ENCODE measurements around the gene LILRB1. TPM values are rescaled to one million over a fixed set of nuclear protein-coding genes. Genes with fewer than 3 reads are reported as not detected.

Gene LILRB1
- total RNA-seq, 3 donors from 2014 or later (not counting 1 experiment from before 2014, with no cell fraction given), result 18.4 to 44.4 (median 38.5) TPM

DNA sequence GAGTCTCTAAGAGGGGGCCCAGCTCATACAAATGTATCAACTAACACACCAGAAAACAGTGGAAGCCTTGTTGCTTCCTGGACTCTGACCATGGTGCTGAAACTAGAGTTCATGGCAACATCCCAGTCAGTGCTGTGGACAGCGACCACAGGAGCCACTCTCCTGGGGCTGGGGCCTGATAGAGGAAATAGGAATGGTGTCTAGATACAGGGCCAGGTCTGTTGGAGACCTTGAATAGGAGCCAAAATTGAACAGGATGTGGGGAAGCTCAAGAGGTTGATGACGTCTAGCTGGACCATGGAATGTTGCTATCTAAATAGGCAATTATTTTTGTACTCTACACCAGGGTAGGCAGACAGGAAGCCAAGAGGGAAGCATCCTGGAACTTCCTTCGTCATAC lies 54.2 kb downstream of the LILRB1 start:
- Histone ChIP-seq H3K9me3 (ENCODE audit: control insufficient read depth, insufficient read depth, low read length) (no peaks in the 10 kb centered on the region), H3K36me3 (ENCODE audit: control insufficient read depth, insufficient read depth, low read length) (no peaks in the 10 kb centered on the region), H3K4me3 (ENCODE audit: low read length) (no peak overlapping the region), H3K27me3 (ENCODE audit: control insufficient read depth, insufficient read depth, low read length) (peaks cover 3% of the 10 kb centered on the region), H3K27ac (ENCODE audit: low read length) (no peak overlapping the region), H3K4me1 (ENCODE audit: control insufficient read depth, insufficient read depth, low read length) (no peaks in the 10 kb centered on the region)
- Mint-ChIP-seq H3K9me3 (no peaks in the 10 kb centered on the region), H3K4me3 (no peak overlapping the region), H3K36me3 (no peaks in the 10 kb centered on the region), H3K4me1 (no peaks in the 10 kb centered on the region), H3K27me3 (ENCODE audit: low read depth in 2 of 2) (peaks cover 34 to 65% of the 10 kb centered on the region in 2 donors), H3K27ac (no peak overlapping the region)
- ATAC-seq (peak in 2 of 3 donors; percentile 84 to 97), DNase-seq (peak in 1 of 2 donors; percentile 32)
- intact Hi-C loops (cut with micrococcal nuclease), result no loop called here
- TF ChIP-seq, protein P1, sequence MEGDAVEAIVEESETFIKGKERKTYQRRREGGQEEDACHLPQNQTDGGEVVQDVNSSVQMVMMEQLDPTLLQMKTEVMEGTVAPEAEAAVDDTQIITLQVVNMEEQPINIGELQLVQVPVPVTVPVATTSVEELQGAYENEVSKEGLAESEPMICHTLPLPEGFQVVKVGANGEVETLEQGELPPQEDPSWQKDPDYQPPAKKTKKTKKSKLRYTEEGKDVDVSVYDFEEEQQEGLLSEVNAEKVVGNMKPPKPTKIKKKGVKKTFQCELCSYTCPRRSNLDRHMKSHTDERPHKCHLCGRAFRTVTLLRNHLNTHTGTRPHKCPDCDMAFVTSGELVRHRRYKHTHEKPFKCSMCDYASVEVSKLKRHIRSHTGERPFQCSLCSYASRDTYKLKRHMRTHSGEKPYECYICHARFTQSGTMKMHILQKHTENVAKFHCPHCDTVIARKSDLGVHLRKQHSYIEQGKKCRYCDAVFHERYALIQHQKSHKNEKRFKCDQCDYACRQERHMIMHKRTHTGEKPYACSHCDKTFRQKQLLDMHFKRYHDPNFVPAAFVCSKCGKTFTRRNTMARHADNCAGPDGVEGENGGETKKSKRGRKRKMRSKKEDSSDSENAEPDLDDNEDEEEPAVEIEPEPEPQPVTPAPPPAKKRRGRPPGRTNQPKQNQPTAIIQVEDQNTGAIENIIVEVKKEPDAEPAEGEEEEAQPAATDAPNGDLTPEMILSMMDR (IDR thresholded peaks at IDR 0.05), result no peak
- WGBS (ENCODE audit: insufficient coverage), result 39% methylated on average over 3 of the region's 3 CpGs

Other genes starting within 250 kb of the LILRB1 start
- gene TTYH1, start 215.0 kb upstream of the LILRB1 start, total RNA-seq, result under 1 TPM; 0.59 to 0.84 (median 0.65) TPM
- 100 to 1,000 TPM; 479 to 563 (median 507) TPM for gene LENG8, start 181.3 kb upstream of the LILRB1 start, total RNA-seq
- 1 to 10 TPM; 3.2 to 5.6 (median 4.3) TPM for gene LENG9, start 166.7 kb upstream of the LILRB1 start, total RNA-seq
- gene CDC42EP5, start 157.2 kb upstream of the LILRB1 start, total RNA-seq, result not detected
- gene LAIR2, start 127.7 kb upstream of the LILRB1 start, total RNA-seq, result 10 to 100 TPM; 44.1 to 67.7 (median 53.3) TPM
- gene LILRA2, start 56.7 kb upstream of the LILRB1 start, total RNA-seq, result 1 to 10 TPM; 1.4 to 8.4 (median 5.6) TPM
- gene LILRA1, start 36.9 kb upstream of the LILRB1 start, total RNA-seq, result 10 to 100 TPM in 1 of 3 donors, 1 to 10 TPM in 2; 1.4 to 13.0 (median 6.1) TPM
- 1 to 10 TPM; 1.5 to 3.6 (median 2.5) TPM for gene LILRB4, start 32.5 kb downstream of the LILRB1 start, total RNA-seq
- not detected for gene KIR3DL3, start 94.0 kb downstream of the LILRB1 start, total RNA-seq
- gene KIR2DL3, start 108.0 kb downstream of the LILRB1 start, total RNA-seq, result 10 to 100 TPM; 40.7 to 57.3 (median 54.1) TPM
- 10 to 100 TPM; 39.5 to 88.2 (median 70.8) TPM for gene KIR2DL1, start 139.3 kb downstream of the LILRB1 start, total RNA-seq
- 10 to 100 TPM in 1 of 3 donors, 1 to 10 TPM in 2; 7.1 to 14.5 (median 7.3) TPM for gene KIR2DL4, start 173.1 kb downstream of the LILRB1 start, total RNA-seq
- gene KIR3DL1, start 186.0 kb downstream of the LILRB1 start, total RNA-seq, result 10 to 100 TPM; 34.7 to 97.1 (median 41.2) TPM
- gene KIR2DS4, start 202.2 kb downstream of the LILRB1 start, total RNA-seq, result 100 to 1,000 TPM in 1 of 3 donors, 10 to 100 TPM in 2; 54.5 to 171 (median 56.4) TPM
- 10 to 100 TPM; 24.0 to 89.0 (median 65.1) TPM for gene KIR3DL2, start 220.0 kb downstream of the LILRB1 start, total RNA-seq
- 10 to 100 TPM in 1 of 3 donors, 1 to 10 TPM in 1, under 1 TPM in 1; 0.26 to 23.7 (median 6.7) TPM for gene FCAR, start 243.8 kb downstream of the LILRB1 start, total RNA-seq

Data from natural killer cell (primary cell).